SK-N-MC (cell line): ENCODE data around the gene ARHGAP26.

Experiments used
- EZH2 ChIP-seq: fragments of 200-600 bp; sonication (generic); IDR thresholded peaks from one replicate; pipeline ENCODE4 v1.6.1; 2017; ENCODE audit warnings: antibody characterized with exemption
- POLR2AphosphoS5 ChIP-seq: IDR thresholded peaks from 2 replicates; pipeline ENCODE4 v1.6.1; 2012; ENCODE audit warnings: mild to moderate bottlenecking, low read depth, low read length, borderline replicate concordance

DNA sequence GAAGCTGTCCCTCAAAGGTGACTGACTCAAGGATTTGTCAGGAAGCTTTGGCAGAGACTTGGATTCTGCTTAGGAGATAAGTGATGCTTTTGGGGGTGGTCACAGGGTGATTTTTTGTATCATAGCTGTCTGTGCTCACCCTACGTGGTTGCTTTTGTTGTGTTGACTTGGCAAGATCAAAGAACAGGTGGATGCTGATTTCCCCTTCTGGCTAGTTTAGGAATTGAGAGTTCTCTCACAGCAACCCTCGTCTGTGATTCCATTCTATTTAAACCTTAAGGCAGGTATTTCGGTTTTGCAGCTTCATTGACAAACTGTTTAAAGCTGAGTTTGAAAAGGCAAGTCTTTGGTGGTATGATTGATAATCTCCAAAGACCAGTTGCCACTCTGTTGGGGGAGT is 27.2 kb downstream of the ARHGAP26 start:
- TF ChIP-seq EZH2 (no peak), POLR2AphosphoS5 (no peak)
